ENCODE data around the gene PDIK1L. TPM values are rescaled to one million over a fixed set of nuclear protein-coding genes. Genes with fewer than 3 reads are reported as not detected.

Gene PDIK1L
- total RNA-seq (ENCODE audit: insufficient read depth, low replicate concordance), result 14.9 TPM

- peak; percentile 96 for DNase-seq (ENCODE audit: low spot score)
Observed at GRCh38 chr1:26111530-26112406, at the start of gene PDIK1L. Gene PDIK1L (plus strand): TSS chr1:26111824. CDS start chr1:26114309, 2,485 bp downstream.

- no peak for DNase-seq (ENCODE audit: low spot score)
Observed at GRCh38 chr1:26064553-26064952, 47.1 kb upstream of the PDIK1L start.

GRCh38 chr1:26066160-26066559 lies 45.5 kb upstream of the PDIK1L start:
- DNase-seq (ENCODE audit: low spot score), result no peak

- DNase-seq (ENCODE audit: low spot score), result peak; percentile 79
Observed at GRCh38 chr1:26066857-26067256, 44.8 kb upstream of the PDIK1L start.

GRCh38 chr1:26067432-26067911 lies 44.2 kb upstream of the PDIK1L start, which contains the start of gene TRIM63:
Gene TRIM63 (minus strand): TSS chr1:26067630. CDS start chr1:26067494, 136 bp downstream.
- peak; percentile 31 for DNase-seq (ENCODE audit: low spot score)

- DNase-seq (ENCODE audit: low spot score), result no peak
Observed at GRCh38 chr1:26069941-26070295, 41.7 kb upstream of the PDIK1L start.

- no peak for DNase-seq (ENCODE audit: low spot score)
Observed at GRCh38 chr1:26070296-26070962, 41.2 kb upstream of the PDIK1L start.

- DNase-seq (ENCODE audit: low spot score), result no peak
Observed at GRCh38 chr1:26070963-26071342, 40.7 kb upstream of the PDIK1L start.

GRCh38 chr1:26072305-26072704 lies 39.3 kb upstream of the PDIK1L start:
- no peak for DNase-seq (ENCODE audit: low spot score)

GRCh38 chr1:26075421-26076144 lies 36.0 kb upstream of the PDIK1L start:
- DNase-seq (ENCODE audit: low spot score), result no peak

- DNase-seq (ENCODE audit: low spot score), result no peak
Observed at GRCh38 chr1:26077524-26077923, 34.1 kb upstream of the PDIK1L start.

- DNase-seq (ENCODE audit: low spot score), result peak; percentile 72
Observed at GRCh38 chr1:26078286-26079177, 33.1 kb upstream of the PDIK1L start.

- DNase-seq (ENCODE audit: low spot score), result no peak
Observed at GRCh38 chr1:26079178-26079563, 32.5 kb upstream of the PDIK1L start.

GRCh38 chr1:26079960-26080814 lies 31.4 kb upstream of the PDIK1L start:
- no peak for DNase-seq (ENCODE audit: low spot score)

GRCh38 chr1:26081267-26082019 lies 30.2 kb upstream of the PDIK1L start:
- no peak for DNase-seq (ENCODE audit: low spot score)

GRCh38 chr1:26082020-26082350 lies 29.6 kb upstream of the PDIK1L start:
- no peak for DNase-seq (ENCODE audit: low spot score)

GRCh38 chr1:26083208-26083607 lies 28.4 kb upstream of the PDIK1L start:
- no peak for DNase-seq (ENCODE audit: low spot score)

- no peak for DNase-seq (ENCODE audit: low spot score)
Observed at GRCh38 chr1:26084091-26084561, 27.5 kb upstream of the PDIK1L start.

GRCh38 chr1:26084844-26085243 lies 26.8 kb upstream of the PDIK1L start:
- DNase-seq (ENCODE audit: low spot score), result no peak
